Measurements from ENCODE around the gene SETD1B.

DNA sequence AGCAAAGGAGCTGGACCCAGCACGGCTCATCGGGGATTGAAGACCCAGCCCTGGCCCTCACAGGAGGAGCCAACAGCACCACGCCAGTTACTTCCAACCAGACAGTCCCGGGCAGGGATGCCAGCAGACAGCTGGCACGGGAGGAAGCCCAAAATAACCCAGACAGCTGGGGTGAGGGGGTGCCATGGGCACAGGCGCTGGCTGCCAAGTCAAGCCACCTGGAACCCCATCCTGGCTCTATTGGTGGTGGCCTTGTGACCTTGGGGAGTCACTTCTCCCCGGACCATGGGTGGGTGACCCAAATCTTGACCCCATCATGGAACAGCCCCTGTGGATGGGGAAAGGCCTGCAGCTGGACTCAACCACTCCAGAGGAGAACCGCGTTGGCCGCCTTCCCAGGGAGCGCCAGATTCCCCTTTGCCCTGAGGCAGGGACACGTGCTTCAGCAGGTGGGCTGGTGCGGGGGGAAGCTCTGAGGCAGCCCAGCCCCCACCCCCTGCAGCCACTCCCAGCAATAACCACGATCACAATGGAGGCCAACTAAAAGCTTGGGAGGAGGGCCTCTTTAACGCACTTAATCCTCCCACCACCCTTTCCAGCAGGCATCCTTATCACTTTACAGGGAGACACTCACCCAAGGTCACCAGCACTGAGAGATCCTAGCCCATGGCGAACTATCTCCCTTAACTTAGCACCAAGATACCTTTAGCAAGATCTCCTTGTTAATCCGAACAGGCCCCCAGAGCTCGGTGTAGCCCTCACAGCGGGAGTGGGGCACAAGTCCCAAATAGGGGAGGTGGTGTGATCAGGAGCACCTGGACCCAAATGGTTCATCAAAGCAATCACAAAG lies 5.6 kb upstream of the SETD1B start:
- TF ChIP-seq, protein P1, sequence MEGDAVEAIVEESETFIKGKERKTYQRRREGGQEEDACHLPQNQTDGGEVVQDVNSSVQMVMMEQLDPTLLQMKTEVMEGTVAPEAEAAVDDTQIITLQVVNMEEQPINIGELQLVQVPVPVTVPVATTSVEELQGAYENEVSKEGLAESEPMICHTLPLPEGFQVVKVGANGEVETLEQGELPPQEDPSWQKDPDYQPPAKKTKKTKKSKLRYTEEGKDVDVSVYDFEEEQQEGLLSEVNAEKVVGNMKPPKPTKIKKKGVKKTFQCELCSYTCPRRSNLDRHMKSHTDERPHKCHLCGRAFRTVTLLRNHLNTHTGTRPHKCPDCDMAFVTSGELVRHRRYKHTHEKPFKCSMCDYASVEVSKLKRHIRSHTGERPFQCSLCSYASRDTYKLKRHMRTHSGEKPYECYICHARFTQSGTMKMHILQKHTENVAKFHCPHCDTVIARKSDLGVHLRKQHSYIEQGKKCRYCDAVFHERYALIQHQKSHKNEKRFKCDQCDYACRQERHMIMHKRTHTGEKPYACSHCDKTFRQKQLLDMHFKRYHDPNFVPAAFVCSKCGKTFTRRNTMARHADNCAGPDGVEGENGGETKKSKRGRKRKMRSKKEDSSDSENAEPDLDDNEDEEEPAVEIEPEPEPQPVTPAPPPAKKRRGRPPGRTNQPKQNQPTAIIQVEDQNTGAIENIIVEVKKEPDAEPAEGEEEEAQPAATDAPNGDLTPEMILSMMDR (IDR thresholded peaks at IDR 0.05): no peak
- TF ChIP-seq POLR2A (IDR thresholded peaks at IDR 0.05): no peak
